Rectal smooth muscle tissue (tissue), 1 donor: ENCODE results near the gene APOA4.

ENCODE experiments used
- H3K27ac ChIP-seq: one replicate; pipeline ENCODE4 v1.7.0; 2013; ENCODE audit warnings: low read depth, low read length, inconsistent platforms
- H3K27me3 ChIP-seq: one replicate; pipeline ENCODE4 v1.7.0; 2013; ENCODE audit warnings: low read length; ENCODE audit not compliant: control insufficient read depth, insufficient read depth
- H3K36me3 ChIP-seq: one replicate; pipeline ENCODE4 v1.7.0; 2013; ENCODE audit warnings: low read length; ENCODE audit not compliant: control insufficient read depth, insufficient read depth
- H3K4me1 ChIP-seq: one replicate; pipeline ENCODE4 v1.7.0; 2013; ENCODE audit warnings: low read length; ENCODE audit not compliant: control insufficient read depth, insufficient read depth
- H3K4me3 ChIP-seq: one replicate; pipeline ENCODE4 v1.7.0; 2013; ENCODE audit warnings: low read length
- H3K9ac ChIP-seq: one replicate; pipeline ENCODE4 v1.7.0; 2013; ENCODE audit warnings: low read length

APOA4 gene

GRCh38 chr11:116772443-116773202, 50.5 kb downstream of the APOA4 start, which contains the start of gene BUD13:
TSS of gene BUD13 (minus strand) at chr11:116772987. CDS start at chr11:116772964, 23 bp downstream.
- Histone ChIP-seq H3K27me3 (no peaks in the 10 kb centered on the region), H3K9ac (peak within 1 kb of the TSS; percentile 67), H3K4me1 (peaks cover 11% of the 10 kb centered on the region), H3K27ac (peak within 1 kb of the TSS; percentile 88), H3K36me3 (peaks cover 2% of the 10 kb centered on the region), H3K4me3 (peak within 1 kb of the TSS; percentile 85)

- no peak overlapping the region for H3K27ac ChIP-seq
- peaks cover 2% of the 10 kb centered on the region for H3K36me3 ChIP-seq
- H3K27me3 ChIP-seq: no peaks in the 10 kb centered on the region
- H3K9ac ChIP-seq: no peak overlapping the region
- peaks cover 11% of the 10 kb centered on the region for H3K4me1 ChIP-seq
- H3K4me3 ChIP-seq: peak overlapping the region; percentile 85
Measured at GRCh38 chr11:116771935-116772334, 51.2 kb downstream of the APOA4 start.
